ENCODE measurements around the gene CAMKMT.

CAMKMT gene

GRCh38 chr2:44688456-44689124, 326.8 kb downstream of the CAMKMT start:
- no peak for DNase-seq (ENCODE audit: low read depth)

- no peak for DNase-seq (ENCODE audit: low read depth)
These were observed 327.8 kb downstream of the CAMKMT start for GRCh38 chr2:44689516-44689915.

GRCh38 chr2:44691174-44691785, 329.5 kb downstream of the CAMKMT start:
- DNase-seq (ENCODE audit: low read depth): no peak

- no peak for DNase-seq (ENCODE audit: low read depth)
These were observed 331.1 kb downstream of the CAMKMT start for GRCh38 chr2:44692821-44693220.

GRCh38 chr2:44700824-44701223, 339.1 kb downstream of the CAMKMT start:
- no peak for DNase-seq (ENCODE audit: low read depth)

- DNase-seq (ENCODE audit: low read depth): no peak
These were observed 343.6 kb downstream of the CAMKMT start for GRCh38 chr2:44705356-44705755.

GRCh38 chr2:44705876-44706480, 344.2 kb downstream of the CAMKMT start:
- no peak for DNase-seq (ENCODE audit: low read depth)

GRCh38 chr2:44706681-44707553, 345.2 kb downstream of the CAMKMT start:
- no peak for DNase-seq (ENCODE audit: low read depth)

- no peak for DNase-seq (ENCODE audit: low read depth)
These were observed 346.4 kb downstream of the CAMKMT start for GRCh38 chr2:44707945-44708660.

- DNase-seq (ENCODE audit: low read depth): no peak
These were observed 346.9 kb downstream of the CAMKMT start for GRCh38 chr2:44708661-44709000.

GRCh38 chr2:44713170-44713569, 351.4 kb downstream of the CAMKMT start:
- no peak for DNase-seq (ENCODE audit: low read depth)

GRCh38 chr2:44715671-44716081, 353.9 kb downstream of the CAMKMT start:
- DNase-seq (ENCODE audit: low read depth): no peak

GRCh38 chr2:44716131-44716530, 354.4 kb downstream of the CAMKMT start:
- DNase-seq (ENCODE audit: low read depth): no peak

- DNase-seq (ENCODE audit: low read depth): no peak
These were observed 356.7 kb downstream of the CAMKMT start for GRCh38 chr2:44718431-44718830.

- no peak for DNase-seq (ENCODE audit: low read depth)
These were observed 357.8 kb downstream of the CAMKMT start for GRCh38 chr2:44719562-44719961.

- DNase-seq (ENCODE audit: low read depth): no peak
These were observed 360.4 kb downstream of the CAMKMT start for GRCh38 chr2:44722026-44722625.

- no peak for DNase-seq (ENCODE audit: low read depth)
These were observed 362.2 kb downstream of the CAMKMT start for GRCh38 chr2:44723921-44724320.

- DNase-seq (ENCODE audit: low read depth): no peak
These were observed 368.8 kb downstream of the CAMKMT start for GRCh38 chr2:44730593-44730992.

- DNase-seq (ENCODE audit: low read depth): no peak
These were observed 369.8 kb downstream of the CAMKMT start for GRCh38 chr2:44731505-44731904.

- DNase-seq (ENCODE audit: low read depth): no peak
These were observed 374.7 kb downstream of the CAMKMT start for GRCh38 chr2:44736270-44736942.

GRCh38 chr2:44740678-44741077, 378.9 kb downstream of the CAMKMT start:
- no peak for DNase-seq (ENCODE audit: low read depth)
